Nucleus accumbens (tissue), 56 donors: ENCODE results near the gene TXN2.

Experiments
- DNase-seq, 56 donors: peaks; one replicate each; lab custom pipeline; 2025; lab: John Stamatoyannopoulos, UW

The TXN2 gene

GRCh38 chr22:36491155-36491554 is 9.7 kb upstream of the TXN2 start:
- DNase-seq = no peak

DNA sequence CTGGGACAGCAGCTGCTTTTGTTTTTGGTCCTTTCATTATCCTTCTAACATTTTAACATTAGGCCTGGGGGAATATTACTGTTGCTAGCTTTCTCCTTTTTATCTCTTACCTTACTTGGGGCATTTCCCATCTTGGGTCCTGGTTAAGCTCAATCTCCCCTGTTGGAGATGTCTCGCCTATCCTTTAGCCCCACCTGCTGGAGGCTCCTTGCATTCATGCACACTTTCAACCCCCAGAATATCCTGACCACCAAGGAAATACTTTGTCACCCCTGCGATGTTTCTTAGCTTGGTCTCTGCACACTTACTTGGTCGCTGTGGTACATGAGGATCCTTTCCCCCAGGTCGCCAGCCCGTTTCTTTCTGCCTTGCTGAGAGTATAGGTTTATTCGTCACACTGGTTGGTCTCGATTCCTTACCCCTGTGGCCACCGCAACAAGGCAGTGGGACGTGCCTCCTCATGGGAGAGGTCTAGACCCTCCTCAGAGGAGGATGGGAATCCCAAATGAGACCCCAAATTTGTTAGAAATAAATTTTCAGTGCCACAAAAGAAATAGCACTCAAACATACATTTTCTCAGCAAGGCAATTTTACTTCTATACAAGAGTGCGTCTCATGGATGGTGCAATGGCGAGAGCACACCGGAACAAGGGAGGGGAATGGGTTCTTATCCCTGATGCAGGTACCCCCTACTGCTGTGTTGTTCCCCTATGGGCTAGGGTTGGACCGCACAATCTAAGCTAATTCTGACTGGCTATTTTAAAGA is 5.4 kb upstream of the TXN2 start:
- no peak for DNase-seq

DNA sequence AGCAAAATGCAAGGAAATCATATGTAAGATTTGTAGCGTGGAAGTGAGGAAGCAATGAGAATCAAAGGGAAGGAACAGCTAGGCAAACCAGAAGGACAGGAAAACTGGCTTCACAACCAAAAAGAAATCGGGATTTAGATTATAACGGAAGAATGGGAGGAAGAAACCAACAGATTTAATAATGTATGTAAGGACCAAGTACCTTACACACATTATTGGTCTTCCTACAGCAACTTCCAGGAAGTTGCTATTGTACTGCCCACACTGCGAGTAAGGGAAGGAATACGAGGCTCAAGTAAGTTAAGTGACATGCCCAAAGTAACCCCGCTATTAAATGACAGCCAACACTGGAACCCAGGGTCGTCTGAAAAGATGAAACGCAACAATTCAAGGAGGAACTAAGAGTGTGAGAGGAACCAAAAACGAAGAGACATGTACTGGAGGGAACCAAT is 473 bp downstream of the TXN2 start:
- DNase-seq = no peak

- no peak for DNase-seq
Measured at GRCh38 chr22:36478966-36479365, 2.5 kb downstream of the TXN2 start.

GRCh38 chr22:36475341-36475740 is 6.1 kb downstream of the TXN2 start:
- DNase-seq = no peak

DNA sequence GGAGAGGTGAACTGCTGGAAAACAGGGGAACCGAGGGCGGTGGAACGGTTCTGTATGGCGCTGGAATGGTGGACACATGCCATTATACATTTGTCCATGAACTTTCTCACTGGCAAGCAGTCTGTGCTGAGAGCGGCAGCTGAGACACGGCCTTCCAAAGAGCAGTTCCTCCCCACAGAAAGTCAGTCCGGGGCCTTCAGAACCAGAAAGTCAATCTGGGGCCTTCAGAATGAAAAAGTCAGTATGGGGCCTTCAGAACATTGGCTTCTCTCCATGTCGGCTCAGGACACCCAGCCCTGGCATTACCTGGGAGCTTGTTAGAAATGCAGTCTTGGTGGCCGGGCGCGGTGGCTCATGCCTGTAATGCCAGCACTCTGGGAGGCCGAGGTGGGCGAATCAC is 8.8 kb downstream of the TXN2 start:
- DNase-seq = no peak

- DNase-seq = no peak
Measured at GRCh38 chr22:36471341-36471821, 10.1 kb downstream of the TXN2 start.

GRCh38 chr22:36470994-36471331 is 10.5 kb downstream of the TXN2 start:
- DNase-seq = no peak

DNA sequence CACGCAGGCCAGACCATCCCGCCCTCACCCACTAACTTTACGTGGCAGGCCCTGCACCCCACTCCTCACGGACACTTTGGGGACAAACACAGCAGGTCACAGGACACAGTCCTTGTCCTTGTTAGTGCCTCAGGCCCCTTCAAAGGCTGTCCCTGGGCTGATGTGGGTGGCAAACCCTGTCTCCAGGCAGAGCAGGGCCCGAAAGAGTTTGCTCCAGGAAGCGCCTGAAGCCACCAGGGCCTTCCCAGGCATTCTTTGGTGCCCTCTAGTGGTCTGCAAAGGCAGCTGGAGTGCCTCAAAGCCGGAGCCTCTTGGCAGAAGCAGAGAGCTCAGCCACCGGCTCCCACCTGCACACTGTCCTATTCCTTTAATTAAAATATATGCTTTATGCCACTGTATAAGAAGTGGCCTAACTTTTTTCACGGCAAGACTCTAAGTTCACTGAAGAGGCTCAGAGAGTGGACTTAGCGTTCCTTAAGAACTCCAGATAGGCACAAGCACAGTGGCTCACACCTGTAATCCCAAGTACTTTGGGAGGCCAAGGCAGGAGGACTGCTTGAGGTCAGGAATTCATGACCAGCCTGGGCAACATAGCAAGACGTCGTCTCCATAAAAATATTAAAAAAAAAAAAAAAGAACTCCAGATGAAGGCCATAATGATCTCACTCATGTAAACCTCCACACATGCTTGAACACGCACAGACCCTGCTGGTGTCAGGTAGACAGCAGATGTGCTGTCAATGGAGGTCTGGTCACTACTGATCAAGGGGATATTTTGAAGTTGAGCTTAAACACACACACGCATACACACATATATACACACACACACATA is 11.1 kb downstream of the TXN2 start:
- DNase-seq = peak in 52 of 56 donors; percentile 31 to 88 (median 64)

- DNase-seq = peak in 1 of 56 donors; percentile 23
Measured at GRCh38 chr22:36469094-36469710, 12.2 kb downstream of the TXN2 start.

GRCh38 chr22:36467946-36468345 is 13.5 kb downstream of the TXN2 start:
- DNase-seq = no peak

GRCh38 chr22:36467042-36467810 is 14.2 kb downstream of the TXN2 start:
- peak in 4 of 56 donors; percentile 12 to 27 (median 22) for DNase-seq

DNA sequence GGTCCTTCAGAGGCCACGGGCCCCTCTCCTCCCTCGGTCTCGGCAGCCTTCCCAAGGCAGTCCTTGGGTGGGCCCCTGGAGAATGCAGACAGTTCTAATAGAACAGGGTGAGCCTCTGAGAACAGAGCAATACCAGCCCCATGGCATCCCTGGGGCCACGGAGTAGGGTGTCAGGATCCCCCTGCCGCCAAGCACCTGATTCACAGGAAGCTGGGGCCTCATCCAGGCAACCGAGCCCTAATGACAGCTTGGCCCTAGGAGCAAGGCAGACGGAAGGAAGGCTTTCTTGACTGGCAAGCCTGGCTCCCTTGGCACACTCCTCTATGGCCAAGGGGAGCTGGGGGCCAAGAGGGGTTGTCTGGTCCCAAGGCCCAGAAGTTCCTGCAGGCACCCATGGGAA is 15.2 kb downstream of the TXN2 start:
- DNase-seq = no peak

DNA sequence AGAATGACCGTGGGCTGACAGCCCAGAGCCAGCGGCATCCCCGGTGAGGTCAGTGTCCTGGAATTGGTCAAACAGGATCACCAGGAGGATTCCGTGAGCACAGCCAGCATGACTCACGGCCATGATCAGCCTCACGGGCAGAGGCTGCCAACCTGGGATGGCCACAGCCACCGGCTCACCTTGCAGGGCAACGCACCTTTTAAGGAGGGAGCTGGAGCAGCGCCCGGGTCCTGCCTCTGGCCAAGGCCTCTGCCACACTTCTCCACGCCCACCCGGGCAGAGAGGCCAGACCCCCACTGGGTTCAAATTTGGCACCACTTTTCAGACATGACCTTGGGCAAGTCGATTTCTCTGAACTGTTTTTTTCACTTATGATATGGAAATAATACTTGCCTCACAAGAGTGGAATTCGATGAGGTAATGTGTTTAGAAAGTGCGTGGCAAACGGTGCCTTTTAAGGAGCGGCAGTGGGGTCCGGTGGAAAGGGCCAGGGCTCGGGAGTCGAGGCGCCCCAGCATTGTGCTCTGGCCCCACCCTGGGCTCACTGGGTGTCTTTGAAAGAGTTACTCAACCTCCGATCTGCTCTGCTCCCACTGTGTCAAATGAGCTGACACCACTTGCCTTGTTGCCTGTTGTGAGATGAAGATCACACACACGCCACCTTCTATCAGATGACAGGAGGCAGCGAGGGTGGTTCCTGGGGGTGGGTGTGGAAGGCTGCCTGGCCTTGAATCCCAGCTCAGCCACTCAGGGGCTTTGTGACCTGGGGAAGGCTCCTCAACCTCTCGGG is 16.0 kb downstream of the TXN2 start:
- peak in 10 of 56 donors; percentile 16 to 64 (median 32) for DNase-seq

- no peak for DNase-seq
Measured at GRCh38 chr22:36464715-36465231, 16.7 kb downstream of the TXN2 start.

GRCh38 chr22:36463783-36464184 is 17.7 kb downstream of the TXN2 start:
- DNase-seq = no peak

GRCh38 chr22:36461665-36462649 is 19.5 kb downstream of the TXN2 start:
- DNase-seq = no peak

DNA sequence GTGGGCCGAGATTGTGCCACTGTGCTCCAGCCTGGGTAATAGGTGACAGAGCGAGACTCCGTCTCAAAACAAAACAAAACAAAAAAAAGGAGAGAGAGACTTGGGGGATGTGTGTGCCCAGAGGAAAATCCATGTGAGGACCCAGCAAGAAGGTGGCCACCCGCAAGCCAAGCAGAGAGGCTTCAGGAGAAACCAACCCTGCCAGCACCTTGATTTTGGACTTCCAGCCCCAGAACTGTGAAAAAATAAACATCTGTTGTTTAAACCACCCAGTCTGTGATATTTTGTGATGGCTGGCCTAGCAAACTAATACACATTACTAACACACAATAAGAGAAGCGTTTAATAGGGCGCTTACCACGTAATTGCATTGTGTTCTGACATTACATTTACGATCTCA is 21.2 kb downstream of the TXN2 start:
- DNase-seq = no peak
